OCI-LY7 (cell line): Measurements from ENCODE around the gene AZU1. TPM values are rescaled to one million over a fixed set of nuclear protein-coding genes. Genes with fewer than 3 reads are reported as not detected.

ENCODE experiments used
- BruUV-seq: library from RNA; stranded (reverse); fragments of 400-500 nt; replicated peaks from 2 replicates; lab custom pipeline; 2021; lab: Mats Ljungman, UMichigan
- CTCF ChIA-PET: fragments of 300-600 bp; sonication (Branson Sonifier 250); formaldehyde crosslinking; loops from one replicate; lab custom pipeline; 2022; ENCODE audit warnings: antibody characterized with exemption; ENCODE audit not compliant: unreplicated experiment; lab: Charles Lee
- POLR2A ChIA-PET: fragments of 300-600 bp; sonication (Branson Sonifier 250); formaldehyde crosslinking; loops from one replicate; lab custom pipeline; 2022; ENCODE audit warnings: antibody characterized with exemption; lab: Charles Lee
- DNase-seq: peaks from one replicate; pipeline ENCODE4 v3.0.0-alpha.2; 2015; ENCODE audit warnings: low spot score
- H2AFZ ChIP-seq: fragments of 200-600 bp; sonication (generic), shearing (Covaris generic); 2 replicates; pipeline ENCODE4 v1.6.1; 2014; ENCODE audit warnings: mild to moderate bottlenecking, antibody characterized with exemption, low read length, moderate library complexity
- H3K27ac ChIP-seq: fragments of 200-600 bp; sonication (generic); 2 replicates; pipeline ENCODE4 v1.5.1; 2014; ENCODE audit warnings: mixed run types, low read depth, mild to moderate bottlenecking, moderate library complexity, low read length, inconsistent platforms; ENCODE audit not compliant: poor library complexity, severe bottlenecking
- H3K36me3 ChIP-seq: fragments of 200-600 bp; sonication (generic); 2 replicates; pipeline ENCODE4 v1.6.1; 2014; ENCODE audit warnings: mild to moderate bottlenecking, antibody characterized with exemption, low read length, moderate library complexity, mixed read lengths; ENCODE audit not compliant: insufficient read depth
- H3K4me1 ChIP-seq: fragments of 200-600 bp; sonication (generic); 2 replicates; pipeline ENCODE4 v1.5.1; 2014; ENCODE audit warnings: mild to moderate bottlenecking, low read length; ENCODE audit not compliant: insufficient read depth, poor library complexity, severe bottlenecking
- H3K4me2 ChIP-seq: fragments of 200-600 bp; sonication (generic); 2 replicates; pipeline ENCODE4 v1.6.1; 2014; ENCODE audit warnings: mild to moderate bottlenecking, low read length
- H3K4me3 ChIP-seq: fragments of 200-600 bp; sonication (generic); 2 replicates; pipeline ENCODE4 v1.5.1; 2014; ENCODE audit warnings: mild to moderate bottlenecking, low read depth, low read length; ENCODE audit not compliant: poor library complexity, severe bottlenecking
- H3K79me2 ChIP-seq: fragments of 200-600 bp; sonication (generic); 2 replicates; pipeline ENCODE4 v1.6.1; 2016; ENCODE audit warnings: low read depth, mild to moderate bottlenecking, low read length, moderate library complexity, mixed read lengths; ENCODE audit not compliant: insufficient read depth
- H3K9me2 ChIP-seq: fragments of 200-600 bp; sonication (generic); 2 replicates; pipeline ENCODE4 v1.6.1; 2016; ENCODE audit warnings: mild to moderate bottlenecking, low read length, mixed read lengths; ENCODE audit not compliant: insufficient read depth
- H3K9me3 ChIP-seq: fragments of 200-600 bp; sonication (generic); 2 replicates; pipeline ENCODE4 v1.6.1; 2014; ENCODE audit warnings: mild to moderate bottlenecking, mixed run types, low read length, mixed read lengths
- H4K20me1 ChIP-seq: fragments of 200-600 bp; sonication (generic); 2 replicates; pipeline ENCODE4 v1.6.1; 2014; ENCODE audit warnings: mild to moderate bottlenecking, antibody characterized with exemption, low read length, moderate library complexity, mixed read lengths; ENCODE audit not compliant: insufficient read depth
- EZH2phosphoT487 ChIP-seq: fragments of 200-600 bp; sonication (generic); IDR thresholded peaks from 2 replicates; pipeline ENCODE4 v1.6.1; 2018; ENCODE audit warnings: low read depth, borderline replicate concordance, mild to moderate bottlenecking, mixed run types, antibody characterized with exemption, low read length, moderate library complexity, mixed read lengths
- intact Hi-C: fragments of 100-400 bp; cut with micrococcal nuclease; formaldehyde crosslinking; loops from one replicate; pipeline ENCODE4 v1.10.0; 2022; ENCODE audit not compliant: unreplicated experiment
- total RNA-seq, 2 experiments: library from RNA; depleted of rRNA in 1 of 2; stranded (reverse); fragments of >200 nt in 1 of 2; shearing (Covaris generic) in 1 of 2; gene quantifications; 2 replicates each; pipeline ENCODE4 v1.2.3, GENCODE V29; 2014 to 2022
- TF ChIP-seq, protein P1 (sequence below): fragments of 200-600 bp; sonication (generic); conservative IDR thresholded peaks from 2 replicates; pipeline ENCODE4 v1.5.1; 2014; ENCODE audit warnings: mild to moderate bottlenecking, antibody characterized with exemption, low read length, moderate library complexity, mixed read lengths

AZU1 gene
- total RNA-seq, 2 experiments from 2014 or later = not detected

DNA sequence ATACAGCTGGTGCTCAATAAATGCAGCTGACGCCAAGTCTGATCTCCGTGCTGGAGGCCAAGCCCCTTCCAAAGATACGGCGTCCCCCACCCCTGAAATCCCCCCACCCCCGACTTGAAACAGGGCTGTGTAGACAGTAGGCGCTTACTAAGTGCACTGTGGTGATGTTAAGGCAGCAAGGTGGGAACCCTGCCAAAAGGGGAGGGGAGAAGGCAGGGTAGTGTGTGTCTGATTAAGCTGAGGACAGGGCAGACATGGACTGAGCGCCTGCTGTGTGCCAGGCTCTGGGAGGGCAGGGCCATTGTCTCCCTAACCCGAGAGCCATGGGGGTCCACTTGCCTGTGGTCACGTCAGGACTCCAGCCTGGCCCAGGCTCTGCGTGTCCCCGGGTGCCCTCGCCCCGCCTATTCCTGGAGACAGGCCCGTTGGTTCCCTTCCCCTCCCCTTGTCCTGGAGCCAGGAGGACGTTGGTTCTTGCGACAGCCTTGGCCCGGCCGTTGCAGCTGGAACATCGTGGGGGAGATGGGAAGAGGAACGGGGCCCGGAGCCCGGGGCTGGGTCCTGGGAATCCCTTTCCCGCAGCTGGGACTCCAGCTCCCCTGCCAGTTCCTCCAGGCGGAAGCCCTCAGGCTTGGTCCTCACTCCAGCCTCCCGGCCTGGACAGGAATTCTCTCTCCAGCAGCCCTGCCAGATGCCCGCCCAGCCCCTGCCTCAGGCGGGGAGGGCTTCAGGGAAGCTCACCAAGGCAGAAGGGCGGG lies 22.8 kb downstream of the AZU1 start:
- Histone ChIP-seq H3K36me3 (no peaks in the 10 kb centered on the region), H2AFZ (no peak overlapping the region), H3K9me2 (no peaks in the 10 kb centered on the region), H4K20me1 (no peaks in the 10 kb centered on the region; the same call in 1 of the 2 replicates), H3K4me1 (peaks cover 5% of the 10 kb centered on the region), H3K4me2 (no peak overlapping the region), H3K9me3 (no peaks in the 10 kb centered on the region), H3K4me3 (no peak overlapping the region), H3K27ac (no peak overlapping the region), H3K79me2 (no peaks in the 10 kb centered on the region)
- ChIA-PET CTCF (no interaction called here), POLR2A (no interaction called here)
- BruUV-seq = no TSS peak
- TF ChIP-seq EZH2phosphoT487 = no peak
- TF ChIP-seq, protein P1, sequence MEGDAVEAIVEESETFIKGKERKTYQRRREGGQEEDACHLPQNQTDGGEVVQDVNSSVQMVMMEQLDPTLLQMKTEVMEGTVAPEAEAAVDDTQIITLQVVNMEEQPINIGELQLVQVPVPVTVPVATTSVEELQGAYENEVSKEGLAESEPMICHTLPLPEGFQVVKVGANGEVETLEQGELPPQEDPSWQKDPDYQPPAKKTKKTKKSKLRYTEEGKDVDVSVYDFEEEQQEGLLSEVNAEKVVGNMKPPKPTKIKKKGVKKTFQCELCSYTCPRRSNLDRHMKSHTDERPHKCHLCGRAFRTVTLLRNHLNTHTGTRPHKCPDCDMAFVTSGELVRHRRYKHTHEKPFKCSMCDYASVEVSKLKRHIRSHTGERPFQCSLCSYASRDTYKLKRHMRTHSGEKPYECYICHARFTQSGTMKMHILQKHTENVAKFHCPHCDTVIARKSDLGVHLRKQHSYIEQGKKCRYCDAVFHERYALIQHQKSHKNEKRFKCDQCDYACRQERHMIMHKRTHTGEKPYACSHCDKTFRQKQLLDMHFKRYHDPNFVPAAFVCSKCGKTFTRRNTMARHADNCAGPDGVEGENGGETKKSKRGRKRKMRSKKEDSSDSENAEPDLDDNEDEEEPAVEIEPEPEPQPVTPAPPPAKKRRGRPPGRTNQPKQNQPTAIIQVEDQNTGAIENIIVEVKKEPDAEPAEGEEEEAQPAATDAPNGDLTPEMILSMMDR = no peak
- DNase-seq = no peak
- intact Hi-C loops = no loop called here

DNA sequence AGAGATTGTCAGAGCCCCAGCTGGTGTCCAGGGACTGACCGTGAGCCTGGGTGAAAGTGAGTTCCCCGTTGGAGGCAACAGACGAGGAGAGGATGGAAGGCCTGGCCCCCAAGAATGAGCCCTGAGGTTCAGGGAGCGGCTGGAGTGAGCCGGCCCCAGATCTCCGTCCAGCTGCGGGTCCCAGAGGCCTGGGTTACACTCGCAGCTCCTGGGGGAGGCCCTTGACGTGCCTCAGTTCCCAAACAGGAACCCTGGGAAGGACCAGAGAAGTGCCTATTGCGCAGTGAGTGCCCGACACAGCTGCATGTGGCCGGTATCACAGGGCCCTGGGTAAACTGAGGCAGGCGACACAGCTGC lies 23.3 kb downstream of the AZU1 start:
- Histone ChIP-seq H3K4me1 (no peaks in the 10 kb centered on the region), H3K9me2 (no peaks in the 10 kb centered on the region), H3K36me3 (no peaks in the 10 kb centered on the region), H3K9me3 (no peaks in the 10 kb centered on the region), H3K79me2 (no peaks in the 10 kb centered on the region), H3K27ac (no peak overlapping the region), H4K20me1 (no peaks in the 10 kb centered on the region; the same call in 1 of the 2 replicates), H3K4me2 (no peak overlapping the region), H3K4me3 (no peak overlapping the region), H2AFZ (no peak overlapping the region)
- TF ChIP-seq, protein P1 = no peak
- TF ChIP-seq EZH2phosphoT487 = no peak
- CTCF ChIA-PET = no interaction called here
- intact Hi-C loops = no loop called here
- no TSS peak for BruUV-seq
- no peak for DNase-seq
- POLR2A ChIA-PET = no interaction called here
